K562 (cell line): ENCODE results near the gene KCNJ4. TPM values are rescaled to one million over a fixed set of nuclear protein-coding genes. Genes with fewer than 3 reads are reported as not detected.

Experiments
- ATAC-seq: fragments of 200-7000 bp; cut with Tn5 transposase; 3 replicates; pipeline ENCODE4 v1.9.1; 2020; ENCODE audit warnings: moderate library complexity
- BruUV-seq: library from RNA; stranded (reverse); fragments of 400-500 nt; replicated peaks from 2 replicates; lab custom pipeline; 2021; lab: Mats Ljungman, UMichigan
- CTCF ChIA-PET: fragments of 300-600 bp; formaldehyde crosslinking; extraction: SDS; loops from one replicate; lab custom pipeline; 2021; ENCODE audit warnings: low intra/inter-chr PET ratio; lab: Yijun Ruan, JAX
- POLR2A ChIA-PET: fragments of 300-600, 350-650 bp; sonication (Branson Sonifier 250); formaldehyde crosslinking; extraction: SDS; loops from one replicate; lab custom pipeline; 2021; ENCODE audit warnings: antibody characterized with exemption, inconsistent platforms; lab: Yijun Ruan, JAX
- DNase-seq, 4 experiments: peaks; one replicate each; pipeline versions ENCODE4 v3.0.0 to v3.0.0-alpha.2; 2011 to 2018; ENCODE audit warnings: low spot score in 3 of 4, mixed read lengths in 3 of 4; ENCODE audit errors: extremely low read depth in 1 of 4
- FAIRE-seq: peaks from 2 replicates; lab custom pipeline; 2011; peaks lifted over from hg19 to GRCh38; lab: Jason Lieb, UNC
- H2AFZ ChIP-seq: 2 replicates; pipeline ENCODE4 v1.6.0; 2011; ENCODE audit warnings: low read depth, low read length, control low read depth, inconsistent platforms
- H3K27ac ChIP-seq: fragments of 200-600 bp; 3 replicates; pipeline ENCODE4 v1.8.0; 2011; ENCODE audit warnings: low read depth, mild to moderate bottlenecking, control low read depth, inconsistent platforms, low read length, moderate library complexity, mixed read lengths; ENCODE audit errors: extremely low read depth
- H3K27me3 ChIP-seq, 2 experiments: fragments of 300-600 bp in 1 of 2; 2 replicates in 1 of 2; 3 replicates in 1 of 2; pipeline versions ENCODE4 v1.6.0 to v1.8.0; 2011; ENCODE audit warnings: inconsistent platforms in 2 of 2, low read length in 2 of 2, mild to moderate bottlenecking in 1 of 2, mixed read lengths in 1 of 2, moderate library complexity in 1 of 2; ENCODE audit not compliant: control insufficient read depth in 2 of 2, insufficient read depth in 2 of 2
- H3K36me3 ChIP-seq: fragments of 300-600 bp; 3 replicates; pipeline ENCODE4 v1.8.0; 2011; ENCODE audit warnings: mild to moderate bottlenecking, low read length, inconsistent platforms; ENCODE audit not compliant: control insufficient read depth, insufficient read depth
- H3K4me1 ChIP-seq, 2 experiments: fragments of 200-600 bp in 1 of 2; replicated peaks in 1 of 2; 2 replicates in 1 of 2; 3 replicates in 1 of 2; pipeline versions ENCODE4 v1.5.1 to v1.8.0; 2011; ENCODE audit warnings: inconsistent platforms in 2 of 2, low read length in 2 of 2, mild to moderate bottlenecking in 1 of 2, mixed read lengths in 1 of 2, moderate library complexity in 1 of 2; ENCODE audit not compliant: control insufficient read depth in 2 of 2, insufficient read depth in 2 of 2
- H3K4me2 ChIP-seq: 2 replicates; pipeline ENCODE4 v1.6.1; 2011; ENCODE audit warnings: low read length, control low read depth, inconsistent platforms, mixed read lengths; ENCODE audit not compliant: insufficient read depth
- H3K4me3 ChIP-seq: fragments of 200-600 bp; sonication (generic), shearing (Covaris generic); 2 replicates; pipeline ENCODE4 v1.5.1; 2016; ENCODE audit warnings: control low read depth, inconsistent platforms
- H3K79me2 ChIP-seq: fragments of 200-600 bp; 3 replicates; pipeline ENCODE4 v1.8.0; 2011; ENCODE audit warnings: low read length, inconsistent platforms; ENCODE audit not compliant: control insufficient read depth, insufficient read depth
- H3K9ac ChIP-seq, 2 experiments: 2 replicates each; pipeline versions ENCODE4 v1.6.0 to v1.6.1; 2011; ENCODE audit warnings: low read depth in 2 of 2, low read length in 2 of 2, control low read depth in 1 of 2, inconsistent platforms in 1 of 2, mild to moderate bottlenecking in 1 of 2, mixed read lengths in 1 of 2; ENCODE audit not compliant: insufficient read depth in 1 of 2
- H3K9me1 ChIP-seq: one replicate; pipeline ENCODE4 v1.6.0; 2011; ENCODE audit warnings: inconsistent platforms, mild to moderate bottlenecking, low read length, moderate library complexity; ENCODE audit not compliant: control insufficient read depth, insufficient read depth
- H3K9me3 ChIP-seq: replicated peaks from 2 replicates; pipeline ENCODE4 v1.5.1; 2011; ENCODE audit warnings: low read depth, low read length, inconsistent platforms; ENCODE audit not compliant: control insufficient read depth, insufficient read depth
- H4K20me1 ChIP-seq: replicated peaks from 2 replicates; pipeline ENCODE4 v1.6.1; 2011; ENCODE audit warnings: low read length, inconsistent platforms, mixed read lengths; ENCODE audit not compliant: control insufficient read depth, insufficient read depth
- CBX1 ChIP-seq: sonication (generic); IDR thresholded peaks from 2 replicates; pipeline ENCODE4 v1.6.1; 2016; ENCODE audit warnings: antibody characterized with exemption, low read depth, mild to moderate bottlenecking
- DMBX1 ChIP-seq: fragments of 250-450 bp; sonication (Bioruptor Pico); IDR thresholded peaks from 2 replicates; pipeline ENCODE4 v1.8.0; 2022; ENCODE audit warnings: inconsistent platforms, mild to moderate bottlenecking, moderate library complexity, borderline replicate concordance
- HMGN3 ChIP-seq: IDR thresholded peaks from 2 replicates; pipeline ENCODE4 v1.6.1; 2011; ENCODE audit warnings: borderline replicate concordance, low read depth, mild to moderate bottlenecking, mixed read lengths, low read length; ENCODE audit not compliant: insufficient read length; ENCODE audit errors: extremely low read depth
- HNRNPL ChIP-seq: fragments of 200-400 bp; formaldehyde crosslinking; IDR thresholded peaks from 2 replicates; pipeline ENCODE4 v1.6.1; 2017; ENCODE audit warnings: low read depth, mild to moderate bottlenecking, low read length
- HNRNPLL ChIP-seq: fragments of 200-400 bp; formaldehyde crosslinking; IDR thresholded peaks from 2 replicates; pipeline ENCODE4 v1.6.1; 2017; ENCODE audit warnings: low read length, low read depth, mild to moderate bottlenecking; ENCODE audit not compliant: poor library complexity, severe bottlenecking
- KLF13 ChIP-seq: fragments of 450-650 bp; IDR thresholded peaks from 2 replicates; pipeline ENCODE4 v1.6.1; 2016; ENCODE audit warnings: missing genetic modification characterization, low read depth, mild to moderate bottlenecking, missing compliant biosample characterization, moderate library complexity, borderline replicate concordance
- NRF1 ChIP-seq, 2 experiments: fragments of 450-650 bp; IDR thresholded peaks in 1 of 2; conservative IDR thresholded peaks in 1 of 2; 2 replicates each; pipeline ENCODE4 v1.6.1; 2014; ENCODE audit warnings: mild to moderate bottlenecking in 2 of 2
- OTX1 ChIP-seq: fragments of 450-650 bp; formaldehyde crosslinking; IDR thresholded peaks from 2 replicates; pipeline ENCODE4 v1.4.0; 2022; ENCODE audit warnings: mild to moderate bottlenecking
- PHF8 ChIP-seq: fragments of 200-600 bp; sonication (generic); IDR thresholded peaks from 2 replicates; pipeline ENCODE4 v1.6.1; 2012; ENCODE audit warnings: mixed run types, mild to moderate bottlenecking, inconsistent platforms, low read length, moderate library complexity, borderline replicate concordance
- POLR3G ChIP-seq: IDR thresholded peaks from 2 replicates; pipeline ENCODE4 v1.6.1; 2011; ENCODE audit not compliant: insufficient read length, insufficient replicate concordance; ENCODE audit errors: extremely low read depth
- RBFOX2 ChIP-seq: fragments of 200-400 bp; formaldehyde crosslinking; IDR thresholded peaks from 2 replicates; pipeline ENCODE4 v1.6.1; 2017; ENCODE audit warnings: low read depth, mild to moderate bottlenecking, low read length, moderate library complexity
- TAF15 ChIP-seq: fragments of 200-400 bp; formaldehyde crosslinking; IDR thresholded peaks from 2 replicates; pipeline ENCODE4 v1.6.1; 2017; ENCODE audit warnings: mild to moderate bottlenecking, low read depth, low read length, moderate library complexity
- ZBTB7A ChIP-seq: IDR thresholded peaks from 2 replicates; pipeline ENCODE4 v1.6.1; 2011; ENCODE audit warnings: low read depth, mild to moderate bottlenecking, low read length, moderate library complexity, borderline replicate concordance; ENCODE audit not compliant: control insufficient read depth
- ZNF239 ChIP-seq: fragments of 250-450 bp; sonication (Bioruptor Pico); IDR thresholded peaks from 2 replicates; pipeline ENCODE4 v1.4.0; 2020; ENCODE audit warnings: mild to moderate bottlenecking
- ZNF79 ChIP-seq: fragments of 250-450 bp; sonication (Bioruptor Pico); IDR thresholded peaks from 2 replicates; pipeline ENCODE4 v1.4.0; 2020; ENCODE audit warnings: low read depth, mild to moderate bottlenecking, moderate library complexity
- WGBS: fragments of 100-300 bp; shearing (Covaris generic); methylation state at CpG from one replicate; pipeline ENCODE4 v1.1.6; 2016; ENCODE audit warnings: low coverage, mixed read lengths; ENCODE audit not compliant: insufficient coverage; ENCODE audit errors: missing lambda C conversion rate; 5-methylcytosine and 5-hydroxymethylcytosine counted together
- in situ Hi-C: fragments of 300-500 bp; cut with MboI; formaldehyde crosslinking; loops from 4 replicates; pipeline ENCODE4 v1.15.0; 2018; ENCODE audit warnings: inconsistent platforms, mixed read lengths
- intact Hi-C: fragments of 100-400 bp; cut with micrococcal nuclease; formaldehyde crosslinking; loops from 2 replicates; pipeline ENCODE4 v1.14.2; 2022
- polyA plus RNA-seq, 8 experiments: library from polyadenylated mRNA; depleted of rRNA in 4 of 8; stranded (reverse) in 5 of 8; unstranded in 3 of 8; fragments of >200 nt; fragmentation: Nextera tagmentation in 2 of 8; fragmentation: Illumina TruSeq in 1 of 8; extraction: Ambion mirVana in 2 of 8; extraction: Trizol in 1 of 8; gene quantifications; 2 replicates each; pipeline versions ENCODE4 v1.2.1 to v1.2.3, GENCODE V29; 2011 to 2014; ENCODE audit warnings: inconsistent platforms in 1 of 8, missing spikeins in 1 of 8
- total RNA-seq, 7 experiments: library from RNA; depleted of rRNA in 6 of 7; stranded (reverse); fragments of >200 nt in 6 of 7; fragmentation: Illumina TruSeq in 2 of 7; extraction: Trizol in 2 of 7; gene quantifications; 2 replicates each; pipeline versions ENCODE4 v1.2.1 to v1.2.3, GENCODE V29; 2011 to 2021; ENCODE audit warnings: low replicate concordance in 1 of 7
- TF ChIP-seq, protein P1 (sequence below): sonication (generic); formaldehyde crosslinking; IDR thresholded peaks from 2 replicates; pipeline ENCODE4 v1.8.1; 2023; ENCODE audit warnings: mild to moderate bottlenecking, missing genetic modification reagents

The KCNJ4 gene
- total and polyA plus RNA-seq, 9 of the 15 experiments (the other 6 are each of a cell fraction or from before 2014, with no cell fraction given) = 0.07 to 0.55 (median 0.09) TPM; not detected in 4

DNA sequence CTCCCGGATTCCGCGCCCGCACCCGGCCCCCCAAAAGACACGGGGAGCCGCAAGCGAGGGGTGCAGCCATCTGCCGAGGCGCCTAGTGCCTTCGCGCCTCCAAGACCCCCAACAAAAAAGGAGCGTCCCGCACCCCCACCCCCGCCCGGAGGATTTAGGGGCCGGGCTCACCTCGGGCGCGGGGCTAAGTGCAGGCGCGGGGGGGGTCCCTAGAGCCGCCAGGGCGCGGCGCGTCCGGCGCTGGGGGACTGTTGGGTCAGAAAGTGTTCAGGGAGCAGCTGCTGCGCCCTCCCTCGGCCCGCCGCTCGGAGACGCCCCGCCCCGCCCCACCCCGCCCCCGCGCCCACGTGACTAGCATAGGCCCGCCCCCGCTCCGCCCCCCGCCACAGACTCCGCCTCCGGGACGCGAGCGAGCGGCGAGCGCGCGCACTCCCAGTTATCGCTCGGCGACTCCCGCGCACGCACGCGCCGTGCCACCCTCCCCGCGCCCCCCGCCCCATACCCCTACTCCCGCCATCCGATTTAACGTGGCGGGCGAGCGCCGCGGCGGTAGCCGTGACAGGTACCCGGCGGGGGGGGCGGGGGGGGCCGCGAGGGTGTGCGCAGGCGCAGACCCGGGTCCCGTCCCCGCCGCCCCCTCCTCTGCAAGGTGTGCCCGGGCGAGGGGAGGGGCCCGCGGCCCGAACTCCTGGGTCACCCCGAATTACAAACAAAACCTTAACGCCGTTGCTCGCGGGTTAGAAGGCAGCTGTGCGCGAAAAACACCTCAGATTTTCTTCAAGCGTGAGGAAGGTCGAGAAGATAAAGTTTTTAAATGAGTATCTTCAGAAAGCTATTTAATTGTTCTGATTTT lies 56.2 kb downstream of the KCNJ4 start:
- FAIRE-seq = no peak
- peak; percentile 86 to 90 (median 88) for DNase-seq
- Histone ChIP-seq H3K9me3 (no peaks in the 10 kb centered on the region), H3K9ac (peak overlapping the region; percentile 62 to 85), H3K36me3 (no peaks in the 10 kb centered on the region), H3K9me1 (no peaks in the 10 kb centered on the region), H2AFZ (peak overlapping the region; percentile 51; the same call in 1 of the 2 replicates), H3K79me2 (peaks cover 38% of the 10 kb centered on the region), H3K4me2 (peak overlapping the region; percentile 52; the same call in 1 of the 2 replicates), H3K4me1 (peaks cover 0 to 6% of the 10 kb centered on the region in 2 experiments; a peak in 3 of 5 replicates), H3K27me3 (no peaks in the 10 kb centered on the region), H3K4me3 (peak overlapping the region; percentile 60), H4K20me1 (no peaks in the 10 kb centered on the region), H3K27ac (peak overlapping the region; percentile 85; the same call in 2 of the 3 replicates)
- intact Hi-C loops (no loop called here), in situ Hi-C loops (no loop called here)
- ATAC-seq = peak; percentile 84
- CTCF ChIA-PET = no interaction called here
- POLR2A ChIA-PET = interaction anchor here (0.5 to 1.0 kb wide), 4 partner anchors 21 to 683 kb away, joined by 3 to 4 read pairs (median 3); no protein-coding TSS in a partner anchor
- 0% methylated on average over 8 of the region's 102 CpGs for WGBS
- no TSS peak for BruUV-seq
- peak; percentile 24 to 41; a peak in 1 of 4 replicates for TF ChIP-seq NRF1 (conservative IDR thresholded peaks at IDR 0.05 in 1 of 2, IDR thresholded peaks at IDR 0.05 in 1 of 2)
- no peak for TF ChIP-seq ZNF239 (CRISPR knock-in tag)
- no peak for TF ChIP-seq CBX1
- peak; percentile 5 for TF ChIP-seq ZBTB7A
- TF ChIP-seq PHF8 = peak; percentile 38; the same call in 1 of the 2 replicates
- TF ChIP-seq HMGN3 = no peak
- TF ChIP-seq ZNF79 (CRISPR knock-in tag) = no peak
- TF ChIP-seq OTX1 (CRISPR knock-in tag) = no peak
- no peak for TF ChIP-seq TAF15
- no peak for TF ChIP-seq DMBX1 (CRISPR knock-in tag)
- TF ChIP-seq HNRNPLL = no peak
- TF ChIP-seq KLF13 (tag) = no peak
- TF ChIP-seq POLR3G = no peak
- TF ChIP-seq, protein P1, sequence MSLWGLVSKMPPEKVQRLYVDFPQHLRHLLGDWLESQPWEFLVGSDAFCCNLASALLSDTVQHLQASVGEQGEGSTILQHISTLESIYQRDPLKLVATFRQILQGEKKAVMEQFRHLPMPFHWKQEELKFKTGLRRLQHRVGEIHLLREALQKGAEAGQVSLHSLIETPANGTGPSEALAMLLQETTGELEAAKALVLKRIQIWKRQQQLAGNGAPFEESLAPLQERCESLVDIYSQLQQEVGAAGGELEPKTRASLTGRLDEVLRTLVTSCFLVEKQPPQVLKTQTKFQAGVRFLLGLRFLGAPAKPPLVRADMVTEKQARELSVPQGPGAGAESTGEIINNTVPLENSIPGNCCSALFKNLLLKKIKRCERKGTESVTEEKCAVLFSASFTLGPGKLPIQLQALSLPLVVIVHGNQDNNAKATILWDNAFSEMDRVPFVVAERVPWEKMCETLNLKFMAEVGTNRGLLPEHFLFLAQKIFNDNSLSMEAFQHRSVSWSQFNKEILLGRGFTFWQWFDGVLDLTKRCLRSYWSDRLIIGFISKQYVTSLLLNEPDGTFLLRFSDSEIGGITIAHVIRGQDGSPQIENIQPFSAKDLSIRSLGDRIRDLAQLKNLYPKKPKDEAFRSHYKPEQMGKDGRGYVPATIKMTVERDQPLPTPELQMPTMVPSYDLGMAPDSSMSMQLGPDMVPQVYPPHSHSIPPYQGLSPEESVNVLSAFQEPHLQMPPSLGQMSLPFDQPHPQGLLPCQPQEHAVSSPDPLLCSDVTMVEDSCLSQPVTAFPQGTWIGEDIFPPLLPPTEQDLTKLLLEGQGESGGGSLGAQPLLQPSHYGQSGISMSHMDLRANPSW (CRISPR knock-in tag) = no peak
- peak; percentile 70 for TF ChIP-seq RBFOX2
- TF ChIP-seq HNRNPL = no peak
